Stomach smooth muscle (tissue), 2 donors: ENCODE data around the gene DENND6B.

Experiments used
- H3K27ac ChIP-seq: one replicate; pipeline ENCODE4 v1.7.0; 2013; ENCODE audit warnings: mild to moderate bottlenecking, low read length, inconsistent platforms
- H3K27me3 ChIP-seq, 2 donors: one replicate each; pipeline ENCODE4 v1.7.0; 2013; ENCODE audit warnings: low read length in 2 of 2; ENCODE audit not compliant: insufficient read depth in 2 of 2, control insufficient read depth in 1 of 2
- H3K36me3 ChIP-seq, 2 donors: one replicate each; pipeline ENCODE4 v1.7.0; 2013; ENCODE audit warnings: low read length in 2 of 2; ENCODE audit not compliant: control insufficient read depth in 2 of 2, insufficient read depth in 2 of 2
- H3K4me1 ChIP-seq: one replicate; pipeline ENCODE4 v1.7.0; 2013; ENCODE audit warnings: low read length; ENCODE audit not compliant: control insufficient read depth, insufficient read depth
- H3K4me3 ChIP-seq, 2 donors: one replicate each; pipeline ENCODE4 v1.7.0; 2013; ENCODE audit warnings: low read length in 2 of 2
- H3K9ac ChIP-seq, 2 donors: one replicate each; pipeline ENCODE4 v1.7.0; 2013; ENCODE audit warnings: low read length in 2 of 2, mild to moderate bottlenecking in 1 of 2
- H3K9me3 ChIP-seq, 2 donors: one replicate each; pipeline ENCODE4 v1.7.0; 2013; ENCODE audit warnings: low read length in 2 of 2; ENCODE audit not compliant: control insufficient read depth in 2 of 2
- donor health status: healthy.
- donor health status: Pancreatic carcinoma.

Gene DENND6B

DNA sequence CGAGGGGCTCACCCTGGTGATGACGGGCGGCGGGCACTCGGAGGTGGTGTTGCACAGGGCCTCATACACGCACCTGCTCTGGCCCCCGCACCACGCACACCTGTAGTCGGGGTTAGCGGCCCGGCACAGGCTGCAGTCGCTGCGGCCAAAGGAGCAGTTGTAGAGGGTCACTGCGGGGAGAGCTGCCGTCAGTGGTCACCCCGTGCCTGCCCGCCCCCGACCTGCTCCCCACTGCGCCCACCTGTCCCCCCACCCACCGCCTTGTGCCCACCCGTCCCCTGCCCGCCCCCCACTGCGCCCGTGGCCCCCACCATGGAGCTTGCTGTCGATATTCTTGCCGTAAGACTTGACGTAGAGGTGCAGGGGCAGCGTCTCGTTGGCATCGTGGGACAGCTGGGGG, 43.0 kb downstream of the DENND6B start:
- Histone ChIP-seq H3K4me1 (peaks cover 8% of the 10 kb centered on the region), H3K9me3 (no peaks in the 10 kb centered on the region), H3K9ac (no peak overlapping the region), H3K27me3 (no peaks in the 10 kb centered on the region), H3K36me3 (peaks cover 47 to 48% of the 10 kb centered on the region in 2 donors), H3K4me3 (no peak overlapping the region), H3K27ac (no peak overlapping the region)

DNA sequence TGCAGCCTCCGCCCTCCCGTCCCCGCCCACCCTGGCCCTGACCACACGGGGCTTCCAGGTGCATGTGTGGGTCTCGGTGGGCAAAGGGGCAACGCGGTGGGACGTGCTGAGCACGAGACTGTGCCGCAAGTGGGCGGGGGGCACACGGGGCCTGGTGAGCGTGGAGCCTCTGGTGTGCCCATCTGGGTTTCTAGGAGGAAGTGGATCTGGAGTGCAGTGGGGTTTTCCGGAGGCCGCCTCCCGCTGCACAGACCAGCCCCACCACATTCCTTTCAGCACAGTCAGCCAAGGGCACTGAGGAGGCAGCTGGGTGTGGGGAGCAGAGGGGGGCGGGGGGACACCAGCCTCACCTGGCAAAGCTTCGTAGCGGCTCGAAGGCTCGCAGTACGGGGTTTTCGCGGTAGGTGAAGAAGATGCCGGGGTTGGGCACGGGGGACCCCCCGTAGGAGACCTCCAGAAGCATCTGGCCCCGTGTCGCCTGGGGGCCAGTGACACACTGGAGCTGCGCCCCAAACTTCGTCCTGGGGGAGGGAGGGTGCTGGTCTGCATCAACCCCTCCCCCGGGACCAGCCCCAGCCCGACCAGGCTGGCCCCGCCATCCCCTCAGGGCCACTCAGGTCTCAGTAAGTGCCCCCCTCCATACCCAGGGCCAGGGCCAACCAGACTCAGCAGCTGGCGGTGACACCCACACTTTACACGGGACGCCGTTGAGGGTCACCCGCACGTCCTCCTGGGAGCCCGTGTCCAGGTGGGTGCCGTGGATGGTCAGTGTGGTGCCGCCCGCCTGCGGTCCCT, 44.3 kb downstream of the DENND6B start:
- Histone ChIP-seq H3K36me3 (peaks cover 47 to 51% of the 10 kb centered on the region in 2 donors), H3K9ac (no peak overlapping the region), H3K4me1 (peaks cover 8% of the 10 kb centered on the region), H3K27ac (no peak overlapping the region), H3K27me3 (no peaks in the 10 kb centered on the region), H3K4me3 (no peak overlapping the region), H3K9me3 (no peaks in the 10 kb centered on the region)

DNA sequence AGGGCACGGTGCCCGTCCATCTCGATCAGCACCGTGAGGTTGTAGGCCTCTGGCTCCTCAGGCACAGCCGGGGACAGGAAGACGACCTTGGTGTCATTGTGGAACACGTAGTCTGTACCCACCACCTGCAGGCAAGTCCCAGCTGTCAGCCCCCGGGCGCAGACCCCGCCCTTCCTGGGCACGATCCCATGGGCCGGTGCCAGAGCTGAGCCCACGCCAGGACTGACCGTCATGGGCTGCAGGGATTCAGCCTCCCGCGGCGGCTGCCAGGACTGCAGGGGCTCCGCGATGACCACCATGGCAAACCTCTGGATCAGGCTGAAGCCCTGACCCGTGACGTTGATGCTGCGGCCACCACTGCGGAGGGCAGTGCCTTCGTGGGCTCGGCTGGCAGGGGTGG, 44.9 kb downstream of the DENND6B start:
- Histone ChIP-seq H3K36me3 (peaks cover 50 to 55% of the 10 kb centered on the region in 2 donors), H3K9me3 (no peaks in the 10 kb centered on the region), H3K27ac (no peak overlapping the region), H3K4me3 (no peak overlapping the region), H3K27me3 (no peaks in the 10 kb centered on the region), H3K4me1 (peaks cover 8% of the 10 kb centered on the region), H3K9ac (no peak overlapping the region)

DNA sequence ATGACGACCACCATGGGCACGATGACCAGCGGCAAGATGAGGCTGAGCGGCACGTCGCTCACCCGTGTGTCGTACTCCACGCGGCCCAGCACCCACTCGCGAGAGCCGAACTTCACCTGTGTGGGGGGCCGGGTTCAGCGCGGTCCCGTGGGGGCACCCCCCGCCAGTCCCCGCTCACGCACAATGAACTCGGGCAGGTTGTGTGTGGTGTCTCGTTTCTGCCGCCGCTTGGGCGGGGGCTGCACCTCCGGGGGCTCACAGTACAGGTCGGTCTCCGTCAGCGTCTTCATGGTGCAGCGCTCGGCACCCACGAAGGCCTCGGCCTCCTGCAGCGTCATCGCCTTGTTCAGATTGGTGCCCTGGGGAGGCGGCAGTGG, 45.4 kb downstream of the DENND6B start:
- Histone ChIP-seq H3K4me3 (no peak overlapping the region), H3K36me3 (peaks cover 53 to 55% of the 10 kb centered on the region in 2 donors), H3K4me1 (peaks cover 9% of the 10 kb centered on the region), H3K27ac (no peak overlapping the region), H3K9ac (no peak overlapping the region), H3K9me3 (no peaks in the 10 kb centered on the region), H3K27me3 (no peaks in the 10 kb centered on the region)

DNA sequence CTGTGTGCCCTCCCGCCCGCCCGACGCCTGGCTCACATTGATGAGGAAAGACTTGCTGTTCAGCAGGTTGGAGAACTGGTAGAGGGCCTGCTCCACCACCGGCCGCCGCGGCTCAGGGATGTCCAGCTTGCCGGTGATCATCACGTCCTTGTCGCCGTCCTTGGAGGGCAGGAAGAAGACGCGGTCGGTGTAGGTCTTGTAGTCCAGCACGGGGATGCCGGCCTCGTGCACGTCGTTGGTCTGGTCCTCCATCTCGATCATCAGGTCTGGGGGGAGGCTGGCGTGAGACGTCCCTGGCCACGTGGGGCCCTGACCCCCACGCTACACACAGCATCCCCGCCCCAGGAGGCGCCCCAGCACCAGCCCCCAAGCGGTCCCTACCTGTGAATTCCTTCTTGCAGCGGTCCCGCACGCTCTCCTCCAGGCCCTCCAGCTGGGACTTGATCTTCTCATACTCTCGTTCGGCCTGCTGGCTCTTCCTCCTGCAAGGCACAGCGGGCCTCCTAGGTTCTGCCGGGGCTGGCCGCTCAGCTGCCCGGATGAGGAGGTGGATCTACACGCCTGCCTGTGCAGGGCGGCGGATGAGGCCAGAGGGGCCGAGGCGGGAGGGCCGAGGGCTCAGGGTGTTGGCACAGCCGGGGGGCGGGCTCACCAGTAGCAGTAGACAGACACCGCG, 46.0 kb downstream of the DENND6B start:
- Histone ChIP-seq H3K4me3 (no peak overlapping the region), H3K9me3 (no peaks in the 10 kb centered on the region), H3K4me1 (peaks cover 11% of the 10 kb centered on the region), H3K9ac (no peak overlapping the region), H3K27me3 (no peaks in the 10 kb centered on the region), H3K27ac (no peak overlapping the region), H3K36me3 (peaks cover 51 to 52% of the 10 kb centered on the region in 2 donors)

DNA sequence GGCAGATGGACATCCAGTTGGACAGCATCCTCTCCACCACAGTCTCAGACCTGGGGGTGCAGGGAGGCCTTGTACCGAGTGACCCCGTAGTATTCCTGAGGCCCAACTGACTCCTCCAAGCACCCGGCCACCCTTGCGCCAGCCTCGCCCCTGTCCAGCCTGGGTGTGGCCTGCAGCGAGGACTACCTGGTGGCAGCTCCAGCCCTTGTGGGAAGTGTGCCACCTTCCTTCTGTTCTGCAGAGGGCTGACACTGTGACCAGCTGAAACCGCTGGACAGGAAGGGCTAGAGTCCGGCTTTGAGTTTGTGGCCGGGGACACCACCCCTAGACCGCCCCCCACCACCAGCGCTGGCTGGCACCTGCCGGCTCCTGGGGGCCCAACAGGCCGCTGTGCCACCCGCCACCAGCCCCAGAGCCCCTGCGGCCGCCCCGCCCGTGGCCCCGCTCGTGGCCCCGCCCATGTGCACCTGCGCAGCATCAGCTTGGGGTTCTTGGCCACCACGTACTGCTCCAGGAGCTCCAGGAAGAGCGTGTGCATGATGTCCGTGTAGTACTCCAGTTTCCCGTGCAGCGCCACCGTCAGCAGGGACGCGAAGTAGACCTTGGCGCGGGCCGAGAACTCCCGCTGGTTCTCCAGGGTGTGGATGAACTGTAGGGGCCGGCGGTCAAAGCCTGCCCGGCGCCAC, 46.6 kb downstream of the DENND6B start:
- H3K27me3 ChIP-seq, result no peaks in the 10 kb centered on the region
- H3K27ac ChIP-seq, result no peak overlapping the region
- H3K9ac ChIP-seq, result no peak overlapping the region
- no peaks in the 10 kb centered on the region for H3K9me3 ChIP-seq
- H3K4me1 ChIP-seq, result peaks cover 12% of the 10 kb centered on the region
- H3K36me3 ChIP-seq, result peaks cover 48 to 49% of the 10 kb centered on the region in 2 donors
- no peak overlapping the region for H3K4me3 ChIP-seq

DNA sequence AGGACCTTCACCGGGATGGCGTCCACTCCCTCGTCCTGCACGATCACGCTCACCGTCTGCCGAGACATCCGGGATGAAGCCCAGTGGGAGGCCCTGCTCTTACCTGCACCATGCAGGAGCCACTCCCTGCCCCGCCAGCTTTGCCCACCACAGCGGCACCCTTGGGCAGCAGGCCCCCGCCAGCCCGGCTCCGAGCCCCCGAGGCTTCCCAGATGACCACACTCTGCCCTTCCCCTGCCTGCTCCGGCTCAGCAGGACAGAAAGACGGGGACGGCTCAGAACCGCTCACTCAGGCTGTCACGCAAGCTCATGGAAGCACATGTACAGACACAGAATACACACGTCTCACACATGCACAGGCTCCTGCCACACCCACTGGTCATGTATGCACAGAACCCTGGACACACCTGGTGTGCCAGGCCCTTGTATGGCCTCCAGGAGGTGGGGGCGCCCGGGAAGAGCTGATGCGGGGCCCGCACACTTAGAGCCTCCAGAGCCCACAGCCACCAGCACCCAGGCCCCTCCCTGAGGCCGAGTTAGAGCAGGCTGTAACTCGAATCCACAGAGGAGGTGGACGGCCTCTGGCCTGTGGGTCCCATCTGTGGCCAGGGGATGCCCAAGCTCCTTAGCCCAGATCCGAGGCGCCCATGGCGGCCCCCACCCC, 47.7 kb downstream of the DENND6B start:
- Histone ChIP-seq H3K4me1 (peaks cover 16% of the 10 kb centered on the region), H3K27me3 (no peaks in the 10 kb centered on the region), H3K9ac (no peak overlapping the region), H3K36me3 (peaks cover 44 to 51% of the 10 kb centered on the region in 2 donors), H3K27ac (no peak overlapping the region), H3K9me3 (no peaks in the 10 kb centered on the region), H3K4me3 (no peak overlapping the region)

DNA sequence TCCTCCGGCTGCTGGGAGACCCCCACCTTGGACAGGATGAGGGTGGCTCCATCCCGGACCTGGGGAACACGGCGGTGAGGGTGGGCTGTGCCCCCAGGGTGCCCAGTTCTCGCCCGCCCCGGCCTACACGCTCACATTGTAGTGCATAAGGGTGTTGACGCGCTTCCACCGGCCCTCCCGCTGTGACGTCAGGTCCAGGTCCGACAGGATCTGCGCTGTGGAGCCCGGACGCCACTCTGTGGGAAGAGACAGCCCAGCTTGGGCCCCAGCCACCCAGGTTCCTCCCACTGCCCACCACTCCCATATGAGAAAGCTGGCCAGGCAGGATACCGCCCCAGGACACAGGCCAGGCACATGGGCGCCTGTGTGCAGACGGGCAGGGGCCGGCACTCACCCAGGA, 48.4 kb downstream of the DENND6B start:
- Histone ChIP-seq H3K9me3 (no peaks in the 10 kb centered on the region), H3K4me1 (peaks cover 19% of the 10 kb centered on the region), H3K27me3 (no peaks in the 10 kb centered on the region), H3K9ac (no peak overlapping the region), H3K27ac (no peak overlapping the region), H3K36me3 (peaks cover 44 to 49% of the 10 kb centered on the region in 2 donors), H3K4me3 (no peak overlapping the region)

DNA sequence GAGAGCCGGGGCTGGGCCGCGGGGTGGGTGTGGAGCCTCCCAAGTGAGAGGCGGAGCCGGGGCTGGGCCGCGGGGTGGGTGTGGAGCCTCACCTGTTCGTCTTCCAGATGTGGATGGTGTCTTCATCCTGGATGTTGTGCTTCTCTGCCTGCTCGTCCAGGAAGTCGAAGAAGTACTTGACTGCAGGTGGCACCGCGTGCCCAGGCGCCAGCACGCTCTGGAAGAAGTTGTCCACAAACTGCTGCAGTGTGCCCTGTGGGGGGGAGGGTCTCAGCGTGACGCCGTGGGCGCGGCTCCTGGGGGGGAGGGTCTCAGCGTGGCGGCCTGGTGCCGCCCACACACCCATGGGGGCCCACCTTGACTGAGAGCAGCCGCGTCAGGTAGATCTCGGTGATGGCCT, 49.1 kb downstream of the DENND6B start:
- H3K27ac ChIP-seq, result no peak overlapping the region
- H3K27me3 ChIP-seq, result no peaks in the 10 kb centered on the region
- no peak overlapping the region for H3K4me3 ChIP-seq
- no peaks in the 10 kb centered on the region for H3K9me3 ChIP-seq
- no peak overlapping the region for H3K9ac ChIP-seq
- peaks cover 44% of the 10 kb centered on the region in 2 donors for H3K36me3 ChIP-seq
- H3K4me1 ChIP-seq, result peaks cover 19% of the 10 kb centered on the region

DNA sequence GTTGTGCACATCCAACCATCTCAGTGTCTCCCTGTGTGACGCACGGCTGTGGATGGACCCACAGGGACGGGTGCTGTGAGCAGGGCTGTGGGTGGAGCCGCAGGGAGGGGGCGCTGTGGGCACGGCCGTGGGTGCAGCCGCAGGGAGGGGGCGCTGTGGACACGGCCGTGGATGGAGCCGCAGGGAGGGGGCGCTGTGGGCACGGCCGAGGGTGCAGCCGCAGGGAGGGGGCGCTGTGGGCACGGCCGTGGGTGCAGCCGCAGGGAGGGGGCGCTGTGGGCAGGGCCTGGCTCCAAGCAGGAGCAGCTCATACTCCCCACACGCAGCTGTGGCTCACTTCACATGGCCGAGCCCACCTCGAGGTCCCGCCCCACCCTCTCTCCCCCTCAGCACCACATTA, 50.7 kb downstream of the DENND6B start:
- Histone ChIP-seq H3K9ac (no peak overlapping the region), H3K4me1 (peaks cover 18% of the 10 kb centered on the region), H3K27ac (peak overlapping the region; percentile 6), H3K36me3 (peaks cover 33 to 35% of the 10 kb centered on the region in 2 donors), H3K27me3 (peaks cover 0 to 7% of the 10 kb centered on the region in 2 donors), H3K4me3 (no peak overlapping the region), H3K9me3 (no peaks in the 10 kb centered on the region)
